ENCODE results near the gene EXOG.

EXOG gene

DNA sequence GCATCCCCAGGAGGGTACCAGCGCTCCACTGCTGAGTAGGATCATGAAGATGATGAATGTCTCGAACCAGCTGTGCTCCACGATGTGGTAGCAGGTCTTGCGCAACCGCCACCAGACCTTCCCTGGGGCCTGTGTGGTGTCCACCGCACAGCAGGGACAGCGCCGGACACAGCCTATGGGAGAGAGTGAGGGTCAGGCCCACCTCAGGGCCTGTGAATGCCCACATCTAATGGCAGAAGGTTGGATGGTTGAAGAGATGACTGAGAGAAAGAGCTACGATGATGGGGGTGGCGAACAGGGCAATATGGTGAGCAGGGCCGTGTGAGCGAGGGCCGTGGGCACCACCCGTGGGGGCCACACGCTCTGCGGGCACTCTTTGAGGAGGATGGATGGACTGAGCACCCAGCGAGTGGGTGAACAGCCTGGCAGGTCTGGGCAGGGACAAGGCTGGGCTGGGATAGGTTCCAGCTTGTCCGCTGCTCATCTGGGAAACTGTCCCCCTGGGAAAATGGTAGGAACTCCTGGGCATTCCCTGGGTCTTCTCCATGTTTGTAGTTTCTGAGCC is 79.2 kb downstream of the EXOG start:
- TF ChIP-seq, protein P1, sequence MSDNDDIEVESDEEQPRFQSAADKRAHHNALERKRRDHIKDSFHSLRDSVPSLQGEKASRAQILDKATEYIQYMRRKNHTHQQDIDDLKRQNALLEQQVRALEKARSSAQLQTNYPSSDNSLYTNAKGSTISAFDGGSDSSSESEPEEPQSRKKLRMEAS (IDR thresholded peaks at IDR 0.05; ENCODE audit: low read depth, low read length), result no peak
- TF ChIP-seq POLR2A (IDR thresholded peaks at IDR 0.05; ENCODE audit: extremely low read depth, insufficient read length) (no peak), MYC (IDR thresholded peaks at IDR 0.05; ENCODE audit: low read depth, low read length) (no peak)
- TF ChIP-seq, protein P2, sequence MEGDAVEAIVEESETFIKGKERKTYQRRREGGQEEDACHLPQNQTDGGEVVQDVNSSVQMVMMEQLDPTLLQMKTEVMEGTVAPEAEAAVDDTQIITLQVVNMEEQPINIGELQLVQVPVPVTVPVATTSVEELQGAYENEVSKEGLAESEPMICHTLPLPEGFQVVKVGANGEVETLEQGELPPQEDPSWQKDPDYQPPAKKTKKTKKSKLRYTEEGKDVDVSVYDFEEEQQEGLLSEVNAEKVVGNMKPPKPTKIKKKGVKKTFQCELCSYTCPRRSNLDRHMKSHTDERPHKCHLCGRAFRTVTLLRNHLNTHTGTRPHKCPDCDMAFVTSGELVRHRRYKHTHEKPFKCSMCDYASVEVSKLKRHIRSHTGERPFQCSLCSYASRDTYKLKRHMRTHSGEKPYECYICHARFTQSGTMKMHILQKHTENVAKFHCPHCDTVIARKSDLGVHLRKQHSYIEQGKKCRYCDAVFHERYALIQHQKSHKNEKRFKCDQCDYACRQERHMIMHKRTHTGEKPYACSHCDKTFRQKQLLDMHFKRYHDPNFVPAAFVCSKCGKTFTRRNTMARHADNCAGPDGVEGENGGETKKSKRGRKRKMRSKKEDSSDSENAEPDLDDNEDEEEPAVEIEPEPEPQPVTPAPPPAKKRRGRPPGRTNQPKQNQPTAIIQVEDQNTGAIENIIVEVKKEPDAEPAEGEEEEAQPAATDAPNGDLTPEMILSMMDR (IDR thresholded peaks at IDR 0.05; ENCODE audit: low read depth, low read length), result no peak
- no peak for DNase-seq (ENCODE audit: low read depth)
- H3K4me3 ChIP-seq (ENCODE audit: low read depth, low read length), result no peak overlapping the region
